Loucy (cell line): ENCODE results near the gene PACRG.

ENCODE experiments used
- CTCF ChIP-seq: fragments of 200-600 bp; sonication (generic); conservative IDR thresholded peaks from 2 replicates; pipeline ENCODE4 v1.5.1; 2014; ENCODE audit warnings: mild to moderate bottlenecking, antibody characterized with exemption, low read length
- EZH2phosphoT487 ChIP-seq: fragments of 200-600 bp; IDR thresholded peaks from 2 replicates; pipeline ENCODE4 v1.6.1; 2018; ENCODE audit warnings: antibody characterized with exemption, mild to moderate bottlenecking, moderate library complexity, borderline replicate concordance

GRCh38 chr6:163193326-163193725 lies 465.6 kb downstream of the PACRG start:
- TF ChIP-seq CTCF (no peak), EZH2phosphoT487 (no peak)
